T-cell (primary cell): Measurements from ENCODE around the gene DNAH11. TPM values are rescaled to one million over a fixed set of nuclear protein-coding genes. Genes with fewer than 3 reads are reported as not detected.

Experiments
- ATAC-seq, 4 experiments: fragments of 200-7000 bp in 3 of 4; fragments of 150-1000 bp in 1 of 4; cut with Tn5 transposase; replicated peaks in 1 of 4; 1 replicate in 3 of 4; 2 replicates in 1 of 4; pipeline ENCODE4 v1.10.0; 2021; ENCODE audit warnings: moderate library complexity in 3 of 4, mild to moderate bottlenecking in 2 of 4, moderate number of reproducible peaks in 1 of 4
- CTCF ChIA-PET, 2 donors: fragments of 300-600 bp; sonication (Branson Sonifier 250); formaldehyde crosslinking; loops; one replicate each; lab custom pipeline; 2022; ENCODE audit warnings: antibody characterized with exemption in 2 of 2; lab: Charles Lee
- POLR2A ChIA-PET, 2 donors: fragments of 300-600 bp; sonication (Branson Sonifier 250); formaldehyde crosslinking; loops; one replicate each; lab custom pipeline; 2022; ENCODE audit warnings: antibody characterized with exemption in 2 of 2; lab: Charles Lee
- DNase-seq, 35 experiments: peaks; one replicate each; pipeline versions ENCODE4 v3.0.0 to v3.0.0-alpha.2; 2013 to 2023
- H3K27ac ChIP-seq: one replicate; pipeline ENCODE4 v1.5.1; 2013; ENCODE audit warnings: low read length
- H3K27me3 ChIP-seq, 2 experiments: replicated peaks in 1 of 2; 1 replicate in 1 of 2; 2 replicates in 1 of 2; pipeline versions ENCODE4 v1.6.1 to v1.7.0; 2013; ENCODE audit warnings: low read length in 1 of 2, mixed read lengths in 1 of 2; ENCODE audit not compliant: control insufficient read depth in 2 of 2, insufficient read depth in 2 of 2; ENCODE audit errors: extremely low read depth in 1 of 2
- H3K36me3 ChIP-seq, 2 donors: 1 replicate in 1 of 2; 2 replicates in 1 of 2; pipeline versions ENCODE4 v1.6.1 to v1.7.0; 2013; ENCODE audit warnings: low read length in 1 of 2; ENCODE audit not compliant: control insufficient read depth in 2 of 2, insufficient read depth in 1 of 2; ENCODE audit errors: extremely low read depth in 1 of 2
- H3K4me1 ChIP-seq, 2 experiments: 1 replicate in 1 of 2; 2 replicates in 1 of 2; pipeline versions ENCODE4 v1.6.1 to v1.7.0; 2013; ENCODE audit warnings: low read length in 2 of 2, mixed read lengths in 1 of 2; ENCODE audit not compliant: insufficient read depth in 2 of 2, control insufficient read depth in 1 of 2; ENCODE audit errors: extremely low read depth in 1 of 2
- H3K4me3 ChIP-seq, 2 donors: 1 replicate in 1 of 2; 2 replicates in 1 of 2; pipeline versions ENCODE4 v1.5.1 to v1.7.0; 2013; ENCODE audit warnings: mild to moderate bottlenecking in 2 of 2, low read length in 1 of 2, moderate library complexity in 1 of 2; ENCODE audit not compliant: control insufficient read depth in 1 of 2; ENCODE audit errors: extremely low read depth in 1 of 2
- H3K9me3 ChIP-seq: 2 replicates; pipeline ENCODE4 v1.7.0; 2013
- H3K27ac Mint-ChIP-seq, 2 donors: one replicate each; pipeline ENCODE4 v1.8.0; 2020 to 2021; ENCODE audit warnings: mild to moderate bottlenecking in 2 of 2, mixed read lengths in 2 of 2
- H3K27me3 Mint-ChIP-seq, 2 donors: one replicate each; pipeline ENCODE4 v1.8.0; 2021 to 2022; ENCODE audit warnings: mixed read lengths in 2 of 2
- H3K36me3 Mint-ChIP-seq: one replicate; pipeline ENCODE4 v1.8.0; 2021; ENCODE audit warnings: mixed read lengths
- H3K4me1 Mint-ChIP-seq, 3 donors: one replicate each; pipeline ENCODE4 v1.8.0; 2020 to 2022; ENCODE audit warnings: mixed read lengths in 3 of 3, mild to moderate bottlenecking in 1 of 3
- H3K4me3 Mint-ChIP-seq, 3 donors: one replicate each; pipeline ENCODE4 v1.8.0; 2020 to 2022; ENCODE audit warnings: mild to moderate bottlenecking in 3 of 3, mixed read lengths in 3 of 3, moderate library complexity in 3 of 3
- H3K9me3 Mint-ChIP-seq, 3 donors: one replicate each; pipeline ENCODE4 v1.8.0; 2020 to 2022; ENCODE audit warnings: mixed read lengths in 3 of 3
- WGBS: methylation state at CpG from one replicate; pipeline ENCODE4 v1.1.5; 2013; ENCODE audit warnings: missing lambda C conversion rate; ENCODE audit not compliant: insufficient coverage; 5-methylcytosine and 5-hydroxymethylcytosine counted together
- total RNA-seq, 35 experiments: library from RNA in 6 of 35; stranded (reverse) in 6 of 35; fragments of 120-200 nt in 1 of 35; gene quantifications; one replicate each; pipeline versions ENCODE4 v1.2.1 to v1.2.4 and lab custom pipeline; 2013 to 2026

The DNAH11 gene
- total RNA-seq, 5 donors from 2014 or later (not counting 1 experiment from before 2014, with no cell fraction given), result 0.06 to 0.83 (median 0.35) TPM

GRCh38 chr7:21758286-21758685 is 215.4 kb downstream of the DNAH11 start:
- H3K36me3 ChIP-seq, result no peaks in the 10 kb centered on the region
- H3K27ac ChIP-seq, result no peak overlapping the region
- no peak for DNase-seq
- no peaks in the 10 kb centered on the region for H3K4me1 Mint-ChIP-seq
- no peak for ATAC-seq
- H3K4me1 ChIP-seq, result no peaks in the 10 kb centered on the region
- H3K4me3 ChIP-seq, result no peak overlapping the region
- 80% methylated on average over 1 of the region's 3 CpGs for WGBS
- H3K27ac Mint-ChIP-seq, result no peak overlapping the region
- no peak overlapping the region for H3K4me3 Mint-ChIP-seq
- peaks cover 4 to 8% of the 10 kb centered on the region in 2 donors for H3K27me3 Mint-ChIP-seq
- ChIA-PET CTCF (no interaction called here), POLR2A (no interaction called here)
- no peaks in the 10 kb centered on the region for H3K9me3 ChIP-seq
- no peaks in the 10 kb centered on the region for H3K9me3 Mint-ChIP-seq
- no peaks in the 10 kb centered on the region for H3K36me3 Mint-ChIP-seq
- H3K27me3 ChIP-seq, result no peaks in the 10 kb centered on the region

- no peak for ATAC-seq
- Mint-ChIP-seq H3K4me3 (no peak overlapping the region), H3K4me1 (peaks cover 0 to 5% (median 0%) of the 10 kb centered on the region in 3 donors), H3K9me3 (no peaks in the 10 kb centered on the region), H3K36me3 (no peaks in the 10 kb centered on the region), H3K27me3 (peaks cover 4 to 8% of the 10 kb centered on the region in 2 donors), H3K27ac (no peak overlapping the region)
- H3K27me3 ChIP-seq, result no peaks in the 10 kb centered on the region
- POLR2A ChIA-PET, result no interaction called here
- H3K27ac ChIP-seq, result no peak overlapping the region
- no CpG with 5 or more reads among the region's 1 CpG for WGBS
- no peaks in the 10 kb centered on the region for H3K4me1 ChIP-seq
- DNase-seq, result no peak
- no peaks in the 10 kb centered on the region for H3K36me3 ChIP-seq
- CTCF ChIA-PET, result no interaction called here
- H3K4me3 ChIP-seq, result no peak overlapping the region
- H3K9me3 ChIP-seq, result no peaks in the 10 kb centered on the region
These were observed 219.6 kb downstream of the DNAH11 start for GRCh38 chr7:21762469-21762868.

GRCh38 chr7:21763818-21764217 is 221.0 kb downstream of the DNAH11 start:
- ChIA-PET CTCF (no interaction called here), POLR2A (no interaction called here)
- no peak overlapping the region for H3K27ac Mint-ChIP-seq
- ATAC-seq (no peak), DNase-seq (no peak)
- H3K27me3 ChIP-seq, result no peaks in the 10 kb centered on the region
- H3K36me3 Mint-ChIP-seq, result no peaks in the 10 kb centered on the region
- H3K4me1 Mint-ChIP-seq, result peaks cover 0 to 5% (median 0%) of the 10 kb centered on the region in 3 donors
- no peak overlapping the region for H3K27ac ChIP-seq
- H3K4me1 ChIP-seq, result no peaks in the 10 kb centered on the region
- H3K36me3 ChIP-seq, result no peaks in the 10 kb centered on the region
- H3K27me3 Mint-ChIP-seq, result peaks cover 4 to 6% of the 10 kb centered on the region in 2 donors
- no peaks in the 10 kb centered on the region for H3K9me3 ChIP-seq
- H3K9me3 Mint-ChIP-seq, result no peaks in the 10 kb centered on the region
- no peak overlapping the region for H3K4me3 ChIP-seq
- no peak overlapping the region for H3K4me3 Mint-ChIP-seq
- WGBS, result 48% methylated on average over 2 of the region's 4 CpGs

- Histone ChIP-seq H3K36me3 (no peaks in the 10 kb centered on the region), H3K4me3 (no peak overlapping the region), H3K27me3 (no peaks in the 10 kb centered on the region), H3K9me3 (no peaks in the 10 kb centered on the region), H3K27ac (no peak overlapping the region), H3K4me1 (no peaks in the 10 kb centered on the region)
- no CpG with 5 or more reads among the region's 2 CpGs for WGBS
- DNase-seq, result no peak
- H3K36me3 Mint-ChIP-seq, result no peaks in the 10 kb centered on the region
- no peaks in the 10 kb centered on the region for H3K9me3 Mint-ChIP-seq
- H3K27me3 Mint-ChIP-seq, result peaks cover 0 to 2% of the 10 kb centered on the region in 2 donors
- ChIA-PET CTCF (interaction anchor here in 1 of 2 donors (0.6 kb wide), 1 partner anchor 509 kb away, joined by 3 read pairs; no protein-coding TSS in a partner anchor), POLR2A (no interaction called here)
- no peak overlapping the region for H3K4me3 Mint-ChIP-seq
- ATAC-seq, result no peak
- peaks cover 0 to 5% (median 0%) of the 10 kb centered on the region in 3 donors for H3K4me1 Mint-ChIP-seq
- no peak overlapping the region for H3K27ac Mint-ChIP-seq
These were observed 223.4 kb downstream of the DNAH11 start for GRCh38 chr7:21766218-21766617.

GRCh38 chr7:21767300-21767900 is 224.6 kb downstream of the DNAH11 start:
- ChIA-PET POLR2A (interaction anchor here in 1 of 2 donors (0.7 kb wide), 1 partner anchor 739 kb away, joined by 3 read pairs; no protein-coding TSS in a partner anchor), CTCF (interaction anchor here in 1 of 2 donors (0.9 to 1.3 kb wide), 2 partner anchors 205 to 511 kb away, joined by 3 read pairs; no protein-coding TSS in a partner anchor)
- DNase-seq (peak in 4 of 35 experiments; percentile 2 to 21 (median 6)), ATAC-seq (no peak)
- Histone ChIP-seq H3K4me3 (no peak overlapping the region), H3K27ac (no peak overlapping the region), H3K36me3 (no peaks in the 10 kb centered on the region), H3K4me1 (no peaks in the 10 kb centered on the region), H3K9me3 (no peaks in the 10 kb centered on the region), H3K27me3 (no peaks in the 10 kb centered on the region)
- Mint-ChIP-seq H3K9me3 (no peaks in the 10 kb centered on the region), H3K27me3 (no peaks in the 10 kb centered on the region), H3K4me3 (no peak overlapping the region), H3K36me3 (no peaks in the 10 kb centered on the region), H3K27ac (no peak overlapping the region), H3K4me1 (peaks cover 0 to 7% (median 4%) of the 10 kb centered on the region in 3 donors)
- 7% methylated on average over 3 of the region's 6 CpGs for WGBS

- no peaks in the 10 kb centered on the region for H3K27me3 ChIP-seq
- CTCF ChIA-PET, result interaction anchor here in 1 of 2 donors (1.3 kb wide), 1 partner anchor 206 kb away, joined by 3 read pairs; no protein-coding TSS in a partner anchor
- Mint-ChIP-seq H3K36me3 (no peaks in the 10 kb centered on the region), H3K4me3 (no peak overlapping the region), H3K4me1 (peaks cover 0 to 7% (median 4%) of the 10 kb centered on the region in 3 donors), H3K27me3 (peaks cover 0 to 4% of the 10 kb centered on the region in 2 donors), H3K9me3 (no peaks in the 10 kb centered on the region), H3K27ac (no peak overlapping the region)
- no peak overlapping the region for H3K4me3 ChIP-seq
- POLR2A ChIA-PET, result no interaction called here
- no peak for ATAC-seq
- H3K27ac ChIP-seq, result no peak overlapping the region
- WGBS, result 37% methylated on average over 3 of the region's 5 CpGs
- no peaks in the 10 kb centered on the region for H3K36me3 ChIP-seq
- H3K9me3 ChIP-seq, result no peaks in the 10 kb centered on the region
- H3K4me1 ChIP-seq, result no peaks in the 10 kb centered on the region
- no peak for DNase-seq
These were observed 225.4 kb downstream of the DNAH11 start for GRCh38 chr7:21768279-21768678.
